ENCODE measurements around the gene ABI3BP. TPM values are rescaled to one million over a fixed set of nuclear protein-coding genes. Genes with fewer than 3 reads are reported as not detected.

The ABI3BP gene
- total RNA-seq, 1 experiment from 2014 or later = 0.15 TPM

DNA sequence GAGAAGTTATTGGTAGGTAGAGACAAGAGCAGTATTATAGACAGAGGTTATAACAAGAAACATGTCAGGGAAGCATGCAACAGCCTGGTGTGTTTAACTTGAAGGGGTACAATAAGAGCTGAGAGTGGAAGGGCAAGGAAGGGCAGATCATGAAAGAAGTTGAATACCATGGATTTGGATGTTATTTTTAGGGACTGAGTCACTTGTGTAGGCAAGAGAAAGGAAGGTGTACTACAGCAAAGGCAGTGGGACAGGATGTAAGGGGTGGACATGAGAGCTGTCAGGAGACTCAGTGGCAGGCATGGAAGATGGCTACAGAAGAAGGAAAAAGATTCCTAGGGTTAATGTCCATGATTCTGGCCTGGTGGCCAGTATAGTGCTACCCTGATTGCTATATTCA lies 217.6 kb downstream of the ABI3BP start:
- no peak for ATAC-seq
- H2AFZ ChIP-seq (ENCODE audit: low read depth, low read length, poor library complexity, severe bottlenecking) = no peak overlapping the region

DNA sequence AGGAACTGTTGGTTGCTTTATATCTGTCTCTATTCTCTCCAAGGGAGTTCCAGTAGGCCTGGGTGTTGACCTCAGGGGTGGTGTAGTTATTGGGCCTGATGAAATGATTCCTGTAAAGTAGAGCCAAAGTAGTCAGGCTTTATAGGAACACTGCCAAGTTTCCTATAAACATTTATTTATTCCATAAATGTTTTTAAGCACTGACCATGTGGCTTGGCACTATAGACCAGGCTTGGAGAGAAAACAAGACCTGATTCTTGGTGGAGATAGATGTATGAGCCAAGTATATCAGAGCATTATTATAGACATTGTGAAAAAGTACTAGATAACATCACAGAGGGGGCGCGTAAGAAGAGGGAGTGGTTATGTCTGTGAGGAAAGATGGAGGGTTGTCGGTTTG lies 218.0 kb downstream of the ABI3BP start:
- POLR2A ChIA-PET = no interaction called here
- Histone ChIP-seq H3K9ac (ENCODE audit: low read length) (no peak overlapping the region), H3K4me3 (replicated peaks in 1 of 2; ENCODE audit: low read depth in 1 of 2, low read length in 2 of 2) (no peak overlapping the region), H3K36me3 (ENCODE audit: control insufficient read depth in 1 of 2, insufficient read depth in 2 of 2, low read length in 2 of 2) (no peaks in the 10 kb centered on the region), H3K4me1 (ENCODE audit: control insufficient read depth in 1 of 2, insufficient read depth in 2 of 2, low read length in 2 of 2) (no peaks in the 10 kb centered on the region), H2AFZ (ENCODE audit: low read depth, low read length, poor library complexity, severe bottlenecking) (no peak overlapping the region), H3K79me2 (ENCODE audit: insufficient read depth, low read length) (no peaks in the 10 kb centered on the region), H3K4me2 (ENCODE audit: low read length) (no peak overlapping the region), H3K27me3 (ENCODE audit: insufficient read depth, low read length) (no peaks in the 10 kb centered on the region), H3K9me2 (ENCODE audit: insufficient read depth) (no peaks in the 10 kb centered on the region), H4K20me1 (ENCODE audit: insufficient read depth) (no peaks in the 10 kb centered on the region), H3K9me3 (ENCODE audit: control insufficient read depth in 1 of 2, insufficient read depth in 1 of 2, low read depth in 1 of 2, low read length in 2 of 2) (no peaks in the 10 kb centered on the region), H3K27ac (ENCODE audit: low read depth, low read length) (no peak overlapping the region)
- ATAC-seq = no peak
- no TSS peak for BruUV-seq (replicated peaks)
- CTCF ChIA-PET = no interaction called here
- no peak for DNase-seq (ENCODE audit: low read depth, low spot score)
- intact Hi-C loops (cut with micrococcal nuclease) = no loop called here
- RAD21 ChIA-PET (ENCODE audit: low non-redundant PET in 1 of 2, low total read pairs in 2 of 2, uncharacterized antibody in 2 of 2, unreplicated experiment in 2 of 2) = no interaction called here
- TF ChIP-seq, protein P1, sequence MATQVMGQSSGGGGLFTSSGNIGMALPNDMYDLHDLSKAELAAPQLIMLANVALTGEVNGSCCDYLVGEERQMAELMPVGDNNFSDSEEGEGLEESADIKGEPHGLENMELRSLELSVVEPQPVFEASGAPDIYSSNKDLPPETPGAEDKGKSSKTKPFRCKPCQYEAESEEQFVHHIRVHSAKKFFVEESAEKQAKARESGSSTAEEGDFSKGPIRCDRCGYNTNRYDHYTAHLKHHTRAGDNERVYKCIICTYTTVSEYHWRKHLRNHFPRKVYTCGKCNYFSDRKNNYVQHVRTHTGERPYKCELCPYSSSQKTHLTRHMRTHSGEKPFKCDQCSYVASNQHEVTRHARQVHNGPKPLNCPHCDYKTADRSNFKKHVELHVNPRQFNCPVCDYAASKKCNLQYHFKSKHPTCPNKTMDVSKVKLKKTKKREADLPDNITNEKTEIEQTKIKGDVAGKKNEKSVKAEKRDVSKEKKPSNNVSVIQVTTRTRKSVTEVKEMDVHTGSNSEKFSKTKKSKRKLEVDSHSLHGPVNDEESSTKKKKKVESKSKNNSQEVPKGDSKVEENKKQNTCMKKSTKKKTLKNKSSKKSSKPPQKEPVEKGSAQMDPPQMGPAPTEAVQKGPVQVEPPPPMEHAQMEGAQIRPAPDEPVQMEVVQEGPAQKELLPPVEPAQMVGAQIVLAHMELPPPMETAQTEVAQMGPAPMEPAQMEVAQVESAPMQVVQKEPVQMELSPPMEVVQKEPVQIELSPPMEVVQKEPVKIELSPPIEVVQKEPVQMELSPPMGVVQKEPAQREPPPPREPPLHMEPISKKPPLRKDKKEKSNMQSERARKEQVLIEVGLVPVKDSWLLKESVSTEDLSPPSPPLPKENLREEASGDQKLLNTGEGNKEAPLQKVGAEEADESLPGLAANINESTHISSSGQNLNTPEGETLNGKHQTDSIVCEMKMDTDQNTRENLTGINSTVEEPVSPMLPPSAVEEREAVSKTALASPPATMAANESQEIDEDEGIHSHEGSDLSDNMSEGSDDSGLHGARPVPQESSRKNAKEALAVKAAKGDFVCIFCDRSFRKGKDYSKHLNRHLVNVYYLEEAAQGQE (IDR thresholded peaks at IDR 0.05; ENCODE audit: low read depth) = no peak
- TF ChIP-seq ZFX (IDR thresholded peaks at IDR 0.05) = no peak
- TF ChIP-seq JUND (IDR thresholded peaks at IDR 0.05) = no peak
- no peak for TF ChIP-seq SRF (IDR thresholded peaks at IDR 0.05; ENCODE audit: low read depth)
- TF ChIP-seq, protein P2, sequence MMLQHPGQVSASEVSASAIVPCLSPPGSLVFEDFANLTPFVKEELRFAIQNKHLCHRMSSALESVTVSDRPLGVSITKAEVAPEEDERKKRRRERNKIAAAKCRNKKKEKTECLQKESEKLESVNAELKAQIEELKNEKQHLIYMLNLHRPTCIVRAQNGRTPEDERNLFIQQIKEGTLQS (IDR thresholded peaks at IDR 0.05) = no peak
- no peak for TF ChIP-seq CBX3 (IDR thresholded peaks at IDR 0.05; ENCODE audit: low read depth)
- TF ChIP-seq ZNF274 (IDR thresholded peaks at IDR 0.05; ENCODE audit: low read depth, low read length) = no peak
- TF ChIP-seq TCF7L2 (IDR thresholded peaks at IDR 0.05; ENCODE audit: borderline replicate concordance, extremely low read depth, insufficient read depth, insufficient read length) = no peak
- TF ChIP-seq SP1 (IDR thresholded peaks at IDR 0.05; ENCODE audit: low read depth) = no peak
- TF ChIP-seq RAD21 (IDR thresholded peaks at IDR 0.05; ENCODE audit: low read depth) = no peak

More for the DNA sequence above, 217.6 kb downstream of the ABI3BP start:
- no peaks in the 10 kb centered on the region for H3K27me3 ChIP-seq (ENCODE audit: insufficient read depth, low read length)
- intact Hi-C loops (cut with micrococcal nuclease) = no loop called here
- DNase-seq (ENCODE audit: low read depth, low spot score) = no peak
- RAD21 ChIA-PET (ENCODE audit: low non-redundant PET in 1 of 2, low total read pairs in 2 of 2, uncharacterized antibody in 2 of 2, unreplicated experiment in 2 of 2) = no interaction called here
- H3K27ac ChIP-seq (ENCODE audit: low read depth, low read length) = no peak overlapping the region
- no peak overlapping the region for H3K4me3 ChIP-seq (replicated peaks in 1 of 2; ENCODE audit: low read depth in 1 of 2, low read length in 2 of 2)
- no peak overlapping the region for H3K4me2 ChIP-seq (ENCODE audit: low read length)
- H3K9me3 ChIP-seq (ENCODE audit: control insufficient read depth in 1 of 2, insufficient read depth in 1 of 2, low read depth in 1 of 2, low read length in 2 of 2) = no peaks in the 10 kb centered on the region
- TF ChIP-seq EZH2 (IDR thresholded peaks at IDR 0.05) (no peak), TCF7L2 (IDR thresholded peaks at IDR 0.05; ENCODE audit: borderline replicate concordance, extremely low read depth, insufficient read depth, insufficient read length) (no peak)
- TF ChIP-seq, protein P3, sequence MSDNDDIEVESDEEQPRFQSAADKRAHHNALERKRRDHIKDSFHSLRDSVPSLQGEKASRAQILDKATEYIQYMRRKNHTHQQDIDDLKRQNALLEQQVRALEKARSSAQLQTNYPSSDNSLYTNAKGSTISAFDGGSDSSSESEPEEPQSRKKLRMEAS (IDR thresholded peaks at IDR 0.05) = no peak
- TF ChIP-seq, protein P1 (IDR thresholded peaks at IDR 0.05; ENCODE audit: low read depth) = no peak
- no peaks in the 10 kb centered on the region for H4K20me1 ChIP-seq (ENCODE audit: insufficient read depth)
- no peaks in the 10 kb centered on the region for H3K36me3 ChIP-seq (ENCODE audit: control insufficient read depth in 1 of 2, insufficient read depth in 2 of 2, low read length in 2 of 2)
- no TSS peak for BruUV-seq (replicated peaks)
- H3K79me2 ChIP-seq (ENCODE audit: insufficient read depth, low read length) = no peaks in the 10 kb centered on the region
- H3K4me1 ChIP-seq (ENCODE audit: control insufficient read depth in 1 of 2, insufficient read depth in 2 of 2, low read length in 2 of 2) = no peaks in the 10 kb centered on the region
- H3K9me2 ChIP-seq (ENCODE audit: insufficient read depth) = no peaks in the 10 kb centered on the region
- POLR2A ChIA-PET = no interaction called here
- no peak overlapping the region for H3K9ac ChIP-seq (ENCODE audit: low read length)
- CTCF ChIA-PET = no interaction called here
